ENCODE measurements around the gene CREB3. TPM values are rescaled to one million over a fixed set of nuclear protein-coding genes. Genes with fewer than 3 reads are reported as not detected.

CREB3 gene
- total RNA-seq, 4 donors from 2014 or later: 17.8 to 39.6 (median 26.2) TPM

GRCh38 chr9:35731415-35732184 is 866 bp upstream of the CREB3 start:
- intact Hi-C loops (cut with DNase I; ENCODE audit: low total_unique reads) (loop anchor here (1.0 to 10.0 kb wide), 8 partner anchors 18 to 461 kb away; partner anchors contain the start of genes CCDC107, CLTA, GBA2 and HINT2), in situ Hi-C loops (cut with MboI; ENCODE audit: low sequenced_read_pairs in 4 of 4) (loop anchor here in 1 of 4 donors (25.0 kb wide), 1 partner anchor 244 kb away; the partner anchor contains the start of gene RUSC2)
- Histone ChIP-seq H3K9me3 (no peaks in the 10 kb centered on the region), H3K4me1 (peaks cover 51 to 62% of the 10 kb centered on the region in 2 donors), H3K27me3 (no peaks in the 10 kb centered on the region), H3K4me3 (peak overlapping the region; percentile 68 to 94 (median 87)), H3K27ac (peak overlapping the region; percentile 88 to 98 (median 92)), H3K36me3 (peaks cover 0 to 28% of the 10 kb centered on the region in 2 donors)
- ATAC-seq (no peak), DNase-seq (no peak)
- TF ChIP-seq POLR2A (IDR thresholded peaks at IDR 0.05): no peak
- no peak for TF ChIP-seq CTCF (IDR thresholded peaks at IDR 0.05 in 4 of 5, conservative IDR thresholded peaks at IDR 0.05 in 1 of 5)

GRCh38 chr9:35732800-35733541 is 505 bp downstream of the CREB3 start:
- intact Hi-C loops (cut with DNase I; ENCODE audit: low total_unique reads): loop anchor here (1.0 to 10.0 kb wide), 8 partner anchors 16 to 459 kb away; partner anchors contain the start of genes CCDC107, CLTA, GBA2 and HINT2
- in situ Hi-C loops (cut with MboI; ENCODE audit: low sequenced_read_pairs in 4 of 4): loop anchor here in 1 of 4 donors (25.0 kb wide), 1 partner anchor 246 kb away; the partner anchor contains the start of gene RUSC2
- TF ChIP-seq POLR2A (IDR thresholded peaks at IDR 0.05) (no peak), CTCF (IDR thresholded peaks at IDR 0.05 in 4 of 5, conservative IDR thresholded peaks at IDR 0.05 in 1 of 5) (peak in 1 of 5 experiments; percentile 9)
- DNase-seq (no peak), ATAC-seq (peak; percentile 1 to 6)
- Histone ChIP-seq H3K9me3 (no peaks in the 10 kb centered on the region), H3K36me3 (peaks cover 0 to 42% of the 10 kb centered on the region in 2 donors), H3K4me3 (peak overlapping the region; percentile 68 to 94 (median 87)), H3K27ac (peak overlapping the region; percentile 88 to 98 (median 92)), H3K4me1 (peaks cover 44 to 48% of the 10 kb centered on the region in 2 donors), H3K27me3 (no peaks in the 10 kb centered on the region)

GRCh38 chr9:35734096-35734495 is 1.6 kb downstream of the CREB3 start:
- Histone ChIP-seq H3K4me3 (no peak overlapping the region), H3K27ac (peak overlapping the region; percentile 20 to 98 (median 88)), H3K36me3 (peaks cover 0 to 53% of the 10 kb centered on the region in 2 donors), H3K9me3 (no peaks in the 10 kb centered on the region), H3K27me3 (no peaks in the 10 kb centered on the region), H3K4me1 (peaks cover 33 to 37% of the 10 kb centered on the region in 2 donors)
- DNase-seq (no peak), ATAC-seq (no peak)
- in situ Hi-C loops (cut with MboI; ENCODE audit: low sequenced_read_pairs in 4 of 4) (loop anchor here in 1 of 4 donors (25.0 kb wide), 1 partner anchor 247 kb away; the partner anchor contains the start of gene RUSC2), intact Hi-C loops (cut with DNase I; ENCODE audit: low total_unique reads) (loop anchor here (5.0 to 10.0 kb wide), 2 partner anchors 249 to 458 kb away; partner anchors contain the start of gene CLTA)
- no peak for TF ChIP-seq CTCF (IDR thresholded peaks at IDR 0.05 in 4 of 5, conservative IDR thresholded peaks at IDR 0.05 in 1 of 5)
- no peak for TF ChIP-seq POLR2A (IDR thresholded peaks at IDR 0.05)

GRCh38 chr9:35736201-35736633 is 3.8 kb downstream of the CREB3 start:
- DNase-seq (peak; percentile 43 to 71), ATAC-seq (peak in 1 of 2 donors; percentile 28)
- H3K4me1 ChIP-seq: peaks cover 12 to 15% of the 10 kb centered on the region in 2 donors
- H3K27ac ChIP-seq: peak overlapping the region in 2 of 4 donors; percentile 33 to 56
- H3K9me3 ChIP-seq: no peaks in the 10 kb centered on the region
- intact Hi-C loops (cut with DNase I; ENCODE audit: low total_unique reads) (loop anchor here (10.0 kb wide), 1 partner anchor 251 kb away; no protein-coding TSS in a partner anchor), in situ Hi-C loops (cut with MboI; ENCODE audit: low sequenced_read_pairs in 4 of 4) (loop anchor here in 1 of 4 donors (25.0 kb wide), 1 partner anchor 249 kb away; the partner anchor contains the start of gene RUSC2)
- H3K4me3 ChIP-seq: no peak overlapping the region
- TF ChIP-seq POLR2A (IDR thresholded peaks at IDR 0.05) (no peak), CTCF (IDR thresholded peaks at IDR 0.05 in 4 of 5, conservative IDR thresholded peaks at IDR 0.05 in 1 of 5) (peak; percentile 52 to 78 (median 70))
- H3K27me3 ChIP-seq: no peaks in the 10 kb centered on the region
- peaks cover 0 to 72% of the 10 kb centered on the region in 2 donors for H3K36me3 ChIP-seq
